A549 (cell line): ENCODE results near the gene MEPE. TPM values are rescaled to one million over a fixed set of nuclear protein-coding genes. Genes with fewer than 3 reads are reported as not detected.

Experiments used
- ATAC-seq, 2 experiments: fragments of 200-7000 bp in 1 of 2; fragments of >200 bp in 1 of 2; cut with Nextera tagmentation in 1 of 2; cut with Tn5 transposase in 1 of 2; 3 replicates each; pipeline versions ENCODE4 v1.8.0 to v1.9.1; 2018 to 2020; ENCODE audit warnings: mild to moderate bottlenecking in 1 of 2, moderate library complexity in 1 of 2
- CTCF ChIA-PET: fragments of 300-600 bp; sonication (Branson Sonifier 250); formaldehyde crosslinking; extraction: SDS; loops from one replicate; lab custom pipeline; 2021; ENCODE audit warnings: antibody characterized with exemption, inconsistent platforms; lab: Yijun Ruan, JAX
- POLR2A ChIA-PET: fragments of 350-600 bp; formaldehyde crosslinking; extraction: SDS; loops from one replicate; lab custom pipeline; 2021; ENCODE audit warnings: antibody characterized with exemption, inconsistent platforms; lab: Yijun Ruan, JAX
- DNase-seq, 2 experiments: peaks; one replicate each; pipeline versions ENCODE4 v3.0.0 to v3.0.0-alpha.2; 2011 to 2016; ENCODE audit warnings: low read depth in 1 of 2, low spot score in 1 of 2
- FAIRE-seq: peaks from 2 replicates; lab custom pipeline; 2011; peaks lifted over from hg19 to GRCh38; lab: Jason Lieb, UNC
- H3K27ac ChIP-seq, 2 experiments: fragments of >200 bp; sonication (Bioruptor Twin); formaldehyde crosslinking; 3 replicates each; pipeline ENCODE4 v1.5.1; 2016 to 2017
- H3K4me1 ChIP-seq: fragments of >200 bp; sonication (Bioruptor Twin); formaldehyde crosslinking; 3 replicates; pipeline ENCODE4 v1.6.1; 2016
- H3K4me2 ChIP-seq: fragments of >200 bp; sonication (Bioruptor Twin); formaldehyde crosslinking; 3 replicates; pipeline ENCODE4 v1.6.1; 2016
- H3K4me3 ChIP-seq: fragments of >200 bp; sonication (Bioruptor Twin); formaldehyde crosslinking; 3 replicates; pipeline ENCODE4 v1.5.1; 2016
- H3K9me3 ChIP-seq: fragments of >200 bp; sonication (Bioruptor Twin); formaldehyde crosslinking; 3 replicates; pipeline ENCODE4 v1.6.1; 2016
- BHLHE40 ChIP-seq: IDR thresholded peaks from 2 replicates; pipeline ENCODE4 v1.6.1; 2012; ENCODE audit warnings: low read depth, low read length, inconsistent platforms
- CBX2 ChIP-seq: fragments of 200-600 bp; sonication (generic); IDR thresholded peaks from 2 replicates; pipeline ENCODE4 v1.6.1; 2016; ENCODE audit warnings: low read depth, mild to moderate bottlenecking, borderline replicate concordance
- CHD4 ChIP-seq: fragments of 200-600 bp; sonication (generic); IDR thresholded peaks from 2 replicates; pipeline ENCODE4 v1.6.1; 2016; ENCODE audit warnings: antibody characterized with exemption, mild to moderate bottlenecking, borderline replicate concordance
- EHF ChIP-seq: fragments of 250-450 bp; sonication (Bioruptor Pico); IDR thresholded peaks from 2 replicates; pipeline ENCODE4 v1.5.0; 2020; ENCODE audit warnings: mild to moderate bottlenecking
- FOSB ChIP-seq: fragments of 250-450 bp; sonication (Bioruptor Pico); IDR thresholded peaks from 2 replicates; pipeline ENCODE4 v1.5.0; 2020; ENCODE audit warnings: mild to moderate bottlenecking, moderate library complexity
- GATA3 ChIP-seq: IDR thresholded peaks from 2 replicates; pipeline ENCODE4 v1.6.1; 2012; ENCODE audit warnings: borderline replicate concordance
- HDAC2 ChIP-seq: fragments of 200-600 bp; sonication (generic); IDR thresholded peaks from 2 replicates; pipeline ENCODE4 v1.6.1; 2016
- HOXB13 ChIP-seq: fragments of 250-450 bp; sonication (Bioruptor Pico); IDR thresholded peaks from 2 replicates; pipeline ENCODE4 v1.5.0; 2020; ENCODE audit warnings: low read depth, mild to moderate bottlenecking, moderate library complexity
- JUNB ChIP-seq: fragments of >200 bp; sonication (Bioruptor Twin); formaldehyde crosslinking; IDR thresholded peaks from 2 replicates; pipeline ENCODE4 v1.6.1; 2016
- KDM1A ChIP-seq: fragments of 200-600 bp; sonication (generic); IDR thresholded peaks from 2 replicates; pipeline ENCODE4 v1.6.1; 2016; ENCODE audit warnings: low read depth, mild to moderate bottlenecking
- KDM5A ChIP-seq: fragments of 200-600 bp; sonication (generic); IDR thresholded peaks from 2 replicates; pipeline ENCODE4 v1.6.1; 2016; ENCODE audit warnings: antibody characterized with exemption, mild to moderate bottlenecking
- MAFK ChIP-seq: fragments of 450-650 bp; IDR thresholded peaks from 2 replicates; pipeline ENCODE4 v1.6.1; 2014; ENCODE audit not compliant: partially characterized antibody
- POLR2A ChIP-seq: IDR thresholded peaks from 2 replicates; pipeline ENCODE4 v1.6.1; 2012; ENCODE audit warnings: mild to moderate bottlenecking, low read length
- RAD21 ChIP-seq, 2 experiments: fragments of >200 bp in 1 of 2; sonication (Bioruptor Twin) in 1 of 2; formaldehyde crosslinking in 1 of 2; IDR thresholded peaks in 1 of 2; conservative IDR thresholded peaks in 1 of 2; 2 replicates in 1 of 2; 3 replicates in 1 of 2; pipeline ENCODE4 v1.6.1; 2012 to 2018; ENCODE audit warnings: inconsistent platforms in 1 of 2
- RARB ChIP-seq: fragments of 250-450 bp; sonication (Bioruptor Pico); IDR thresholded peaks from 2 replicates; pipeline ENCODE4 v1.8.0; 2021; ENCODE audit warnings: mild to moderate bottlenecking, moderate library complexity
- SREBF2 ChIP-seq: fragments of 450-650 bp; IDR thresholded peaks from 2 replicates; pipeline ENCODE4 v1.6.1; 2014; ENCODE audit warnings: mild to moderate bottlenecking, moderate library complexity
- WGBS: methylation state at CpG from one replicate; pipeline ENCODE4 v1.1.6; 2017; ENCODE audit errors: missing lambda C conversion rate; 5-methylcytosine and 5-hydroxymethylcytosine counted together
- polyA minus RNA-seq: library from RNA; depleted of rRNA, polyadenylated mRNA; stranded (reverse); fragments of >200 nt; gene quantifications from 2 replicates; pipeline ENCODE4 v1.2.3, GENCODE V29; 2011; rRNA and poly(A)+ RNA removed
- polyA plus RNA-seq, 4 experiments: library from polyadenylated mRNA; depleted of rRNA in 3 of 4; stranded (reverse); fragments of >200 nt; fragmentation: RNase III in 1 of 4; extraction: RNeasy Plus Mini Kit Qiagen cat#74134 plus additional on column Dnase treatment in 1 of 4; gene quantifications; 2 replicates in 3 of 4; 3 replicates in 1 of 4; pipeline ENCODE4 v1.2.3, GENCODE V29; 2011 to 2017
- TF ChIP-seq, protein P1 (sequence below): IDR thresholded peaks from 2 replicates; pipeline ENCODE4 v1.6.1; 2012
- TF ChIP-seq, protein P2 (sequence below): IDR thresholded peaks from 2 replicates; pipeline ENCODE4 v1.6.1; 2012; ENCODE audit warnings: low read depth, borderline replicate concordance
- TF ChIP-seq, protein P3 (sequence below): fragments of 450-650 bp; IDR thresholded peaks from 2 replicates; pipeline ENCODE4 v1.6.1; 2014; ENCODE audit warnings: antibody characterized with exemption
- TF ChIP-seq, protein P4 (sequence below): fragments of 250-450 bp; sonication (Bioruptor Pico); IDR thresholded peaks from 2 replicates; pipeline ENCODE4 v1.5.0; 2021; ENCODE audit warnings: mild to moderate bottlenecking, moderate library complexity, borderline replicate concordance
- TF ChIP-seq, protein P5 (sequence below): IDR thresholded peaks from 2 replicates; pipeline ENCODE4 v1.6.1; 2012

Gene MEPE, protein sequence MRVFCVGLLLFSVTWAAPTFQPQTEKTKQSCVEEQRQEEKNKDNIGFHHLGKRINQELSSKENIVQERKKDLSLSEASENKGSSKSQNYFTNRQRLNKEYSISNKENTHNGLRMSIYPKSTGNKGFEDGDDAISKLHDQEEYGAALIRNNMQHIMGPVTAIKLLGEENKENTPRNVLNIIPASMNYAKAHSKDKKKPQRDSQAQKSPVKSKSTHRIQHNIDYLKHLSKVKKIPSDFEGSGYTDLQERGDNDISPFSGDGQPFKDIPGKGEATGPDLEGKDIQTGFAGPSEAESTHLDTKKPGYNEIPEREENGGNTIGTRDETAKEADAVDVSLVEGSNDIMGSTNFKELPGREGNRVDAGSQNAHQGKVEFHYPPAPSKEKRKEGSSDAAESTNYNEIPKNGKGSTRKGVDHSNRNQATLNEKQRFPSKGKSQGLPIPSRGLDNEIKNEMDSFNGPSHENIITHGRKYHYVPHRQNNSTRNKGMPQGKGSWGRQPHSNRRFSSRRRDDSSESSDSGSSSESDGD
- not detected in 2 replicates for polyA plus RNA-seq (2011; rRNA removed)
- not detected in 2 replicates for polyA plus RNA-seq (2012; cell fraction: cytosol; rRNA removed)
- not detected in 2 replicates for polyA plus RNA-seq (2012; cell fraction: nucleus; rRNA removed)
- not detected in 3 replicates for polyA plus RNA-seq (2017; fragmentation: RNase III; extraction: RNeasy Plus Mini Kit Qiagen cat#74134 plus additional on column Dnase treatment)
- polyA minus RNA-seq = not detected in 2 replicates

DNA sequence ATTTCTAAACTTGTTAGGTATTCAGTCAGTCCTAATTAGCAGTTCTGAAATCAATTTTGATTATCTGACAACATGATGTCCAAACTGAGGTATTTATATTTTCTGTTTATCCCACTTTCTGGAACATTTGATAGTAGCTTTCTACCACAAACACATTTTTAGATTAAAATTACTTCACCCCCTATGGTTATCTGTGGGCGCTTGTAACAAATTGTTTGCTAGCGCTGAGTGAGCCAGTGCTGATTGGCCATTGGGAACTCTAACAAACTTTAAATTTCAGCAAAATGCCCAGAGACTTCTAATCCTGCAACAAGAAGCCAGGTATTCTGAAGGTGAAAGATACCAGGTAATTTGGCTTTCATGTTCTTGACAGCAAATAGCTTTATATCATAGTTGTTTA, at the start of gene MEPE:
Gene MEPE, plus strand, starts transcription at position 301 of the 400 bp plus-strand sequence. CDS start 1,746 bp downstream, outside the sequence.
- CTCF ChIA-PET = interaction anchor here (1.4 kb wide), 1 partner anchor 288 kb away, joined by 4 read pairs; no protein-coding TSS in a partner anchor
- TF ChIP-seq MAFK = no peak
- TF ChIP-seq EHF = no peak
- no peak for TF ChIP-seq HOXB13 (CRISPR knock-in tag)
- TF ChIP-seq, protein P1, sequence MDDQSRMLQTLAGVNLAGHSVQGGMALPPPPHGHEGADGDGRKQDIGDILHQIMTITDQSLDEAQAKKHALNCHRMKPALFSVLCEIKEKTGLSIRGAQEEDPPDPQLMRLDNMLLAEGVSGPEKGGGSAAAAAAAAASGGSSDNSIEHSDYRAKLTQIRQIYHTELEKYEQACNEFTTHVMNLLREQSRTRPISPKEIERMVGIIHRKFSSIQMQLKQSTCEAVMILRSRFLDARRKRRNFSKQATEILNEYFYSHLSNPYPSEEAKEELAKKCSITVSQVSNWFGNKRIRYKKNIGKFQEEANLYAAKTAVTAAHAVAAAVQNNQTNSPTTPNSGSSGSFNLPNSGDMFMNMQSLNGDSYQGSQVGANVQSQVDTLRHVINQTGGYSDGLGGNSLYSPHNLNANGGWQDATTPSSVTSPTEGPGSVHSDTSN = no peak
- TF ChIP-seq FOSB (CRISPR knock-in tag) = no peak
- Histone ChIP-seq H3K9me3 (no peaks in the 10 kb centered on the region), H3K4me3 (no peak within 1 kb of the TSS), H3K4me2 (no peak within 1 kb of the TSS), H3K27ac (no peak within 1 kb of the TSS), H3K4me1 (no peaks in the 10 kb centered on the region)
- WGBS = 87% methylated on average over 2 of the region's 2 CpGs
- ATAC-seq = no peak
- POLR2A ChIA-PET = no interaction called here
- FAIRE-seq = no peak
- DNase-seq = no peak

DNA sequence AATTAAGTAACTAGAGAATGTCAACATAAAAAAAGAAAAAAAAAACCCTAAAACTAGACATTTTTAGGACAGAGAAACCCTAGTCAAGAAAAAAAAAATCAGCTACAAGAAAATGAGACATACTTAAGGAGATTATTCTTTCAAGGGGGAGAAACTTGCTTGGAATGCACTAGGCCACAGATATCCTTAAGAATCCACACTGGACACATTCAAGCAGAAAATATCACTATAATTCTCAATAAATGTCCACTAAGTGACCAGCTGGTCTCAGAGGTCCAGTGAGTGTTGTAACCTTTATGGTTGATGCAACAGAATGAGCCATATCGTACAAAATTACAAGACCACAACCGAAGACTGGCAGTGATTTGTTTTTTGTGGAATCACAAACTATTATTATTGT, 49.0 kb upstream of the MEPE start:
- DNase-seq (no peak), FAIRE-seq (no peak), ATAC-seq (no peak)
- Histone ChIP-seq H3K4me3 (no peak overlapping the region), H3K9me3 (no peaks in the 10 kb centered on the region), H3K4me1 (no peaks in the 10 kb centered on the region), H3K27ac (no peak overlapping the region), H3K4me2 (no peak overlapping the region)
- TF ChIP-seq, protein P2, sequence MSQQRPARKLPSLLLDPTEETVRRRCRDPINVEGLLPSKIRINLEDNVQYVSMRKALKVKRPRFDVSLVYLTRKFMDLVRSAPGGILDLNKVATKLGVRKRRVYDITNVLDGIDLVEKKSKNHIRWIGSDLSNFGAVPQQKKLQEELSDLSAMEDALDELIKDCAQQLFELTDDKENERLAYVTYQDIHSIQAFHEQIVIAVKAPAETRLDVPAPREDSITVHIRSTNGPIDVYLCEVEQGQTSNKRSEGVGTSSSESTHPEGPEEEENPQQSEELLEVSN = no peak
- TF ChIP-seq GATA3 (no peak), EHF (no peak), POLR2A (no peak), KDM1A (no peak), CBX2 (no peak), KDM5A (no peak), BHLHE40 (no peak), RARB (CRISPR knock-in tag) (no peak), CHD4 (no peak), JUNB (no peak), HDAC2 (no peak), RAD21 (conservative IDR thresholded peaks at IDR 0.05 in 1 of 2, IDR thresholded peaks at IDR 0.05 in 1 of 2) (no peak), SREBF2 (no peak)
- TF ChIP-seq, protein P3, sequence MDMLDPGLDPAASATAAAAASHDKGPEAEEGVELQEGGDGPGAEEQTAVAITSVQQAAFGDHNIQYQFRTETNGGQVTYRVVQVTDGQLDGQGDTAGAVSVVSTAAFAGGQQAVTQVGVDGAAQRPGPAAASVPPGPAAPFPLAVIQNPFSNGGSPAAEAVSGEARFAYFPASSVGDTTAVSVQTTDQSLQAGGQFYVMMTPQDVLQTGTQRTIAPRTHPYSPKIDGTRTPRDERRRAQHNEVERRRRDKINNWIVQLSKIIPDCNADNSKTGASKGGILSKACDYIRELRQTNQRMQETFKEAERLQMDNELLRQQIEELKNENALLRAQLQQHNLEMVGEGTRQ = no peak
- TF ChIP-seq, protein P4, sequence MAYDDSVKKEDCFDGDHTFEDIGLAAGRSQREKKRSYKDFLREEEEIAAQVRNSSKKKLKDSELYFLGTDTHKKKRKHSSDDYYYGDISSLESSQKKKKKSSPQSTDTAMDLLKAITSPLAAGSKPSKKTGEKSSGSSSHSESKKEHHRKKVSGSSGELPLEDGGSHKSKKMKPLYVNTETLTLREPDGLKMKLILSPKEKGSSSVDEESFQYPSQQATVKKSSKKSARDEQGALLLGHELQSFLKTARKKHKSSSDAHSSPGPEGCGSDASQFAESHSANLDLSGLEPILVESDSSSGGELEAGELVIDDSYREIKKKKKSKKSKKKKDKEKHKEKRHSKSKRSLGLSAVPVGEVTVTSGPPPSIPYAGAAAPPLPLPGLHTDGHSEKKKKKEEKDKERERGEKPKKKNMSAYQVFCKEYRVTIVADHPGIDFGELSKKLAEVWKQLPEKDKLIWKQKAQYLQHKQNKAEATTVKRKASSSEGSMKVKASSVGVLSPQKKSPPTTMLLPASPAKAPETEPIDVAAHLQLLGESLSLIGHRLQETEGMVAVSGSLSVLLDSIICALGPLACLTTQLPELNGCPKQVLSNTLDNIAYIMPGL (CRISPR knock-in tag) = no peak
- TF ChIP-seq, protein P5, sequence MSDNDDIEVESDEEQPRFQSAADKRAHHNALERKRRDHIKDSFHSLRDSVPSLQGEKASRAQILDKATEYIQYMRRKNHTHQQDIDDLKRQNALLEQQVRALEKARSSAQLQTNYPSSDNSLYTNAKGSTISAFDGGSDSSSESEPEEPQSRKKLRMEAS = no peak
- WGBS = 62% methylated on average over 2 of the region's 2 CpGs
- CTCF ChIA-PET = no interaction called here
- POLR2A ChIA-PET = no interaction called here
